ENCODE measurements around the gene EPB41L4A. TPM values are rescaled to one million over a fixed set of nuclear protein-coding genes. Genes with fewer than 3 reads are reported as not detected.
A peak's percentile ranks its signal among the peaks of the same experiment; 100 is the strongest.
"Not testable (repeated sequence)": the region's sequence is repeated elsewhere in the genome, so short reads cannot be mapped to it uniquely, and the experiment has no call there.

EPB41L4A gene
- total and polyA plus RNA-seq, 9 donors, result 2.7 to 12.3 (median 7.9) TPM

- no peak for TF ChIP-seq POLR2A (IDR thresholded peaks at IDR 0.05)
- no peak for TF ChIP-seq EP300 (IDR thresholded peaks at IDR 0.05)
- no peak for TF ChIP-seq CTCF (IDR thresholded peaks at IDR 0.05)
- Histone ChIP-seq H3K27me3 (no peaks in the 10 kb centered on the region), H3K9me3 (no peaks in the 10 kb centered on the region), H3K4me3 (no peak overlapping the region), H3K4me1 (ENCODE audit: insufficient read depth) (peaks cover 1% of the 10 kb centered on the region), H3K27ac (no peak overlapping the region), H3K36me3 (no peaks in the 10 kb centered on the region)
- 88 to 93% (median 90%) methylated on average over 4 of the region's 4 CpGs for WGBS, 3 donors
- intact Hi-C loops (cut with DNase I), result loop anchor here in 1 of 4 donors (2.0 kb wide), 1 partner anchor 63 kb away; no protein-coding TSS in a partner anchor
- peak in 1 of 5 donors; percentile 19 for DNase-seq
These were observed 51.7 kb downstream of the EPB41L4A start for GRCh38 chr5:112367400-112367799.

GRCh38 chr5:112366987-112367386 lies 52.1 kb downstream of the EPB41L4A start:
- Histone ChIP-seq H3K4me1 (ENCODE audit: insufficient read depth) (peaks cover 1% of the 10 kb centered on the region), H3K27me3 (no peaks in the 10 kb centered on the region), H3K4me3 (no peak overlapping the region), H3K27ac (no peak overlapping the region), H3K36me3 (no peaks in the 10 kb centered on the region), H3K9me3 (no peaks in the 10 kb centered on the region)
- DNase-seq, result no peak
- intact Hi-C loops (cut with DNase I), result loop anchor here in 1 of 4 donors (2.0 kb wide), 1 partner anchor 62 kb away; no protein-coding TSS in a partner anchor
- no peak for TF ChIP-seq CTCF (IDR thresholded peaks at IDR 0.05)
- TF ChIP-seq POLR2A (IDR thresholded peaks at IDR 0.05), result no peak
- no peak for TF ChIP-seq EP300 (IDR thresholded peaks at IDR 0.05)
- WGBS, 3 donors, result 35 to 48% (median 47%) methylated on average over 2 of the region's 2 CpGs

GRCh38 chr5:112360740-112361139 lies 58.3 kb downstream of the EPB41L4A start:
- WGBS, 3 donors, result 83 to 84% (median 83%) methylated on average over 26 of the region's 26 CpGs
- H3K4me3 ChIP-seq; intact Hi-C loops (cut with DNase I); H3K27ac ChIP-seq; H3K9me3 ChIP-seq; H3K4me1 ChIP-seq (ENCODE audit: insufficient read depth); H3K36me3 ChIP-seq; H3K27me3 ChIP-seq: not testable (repeated sequence)
- DNase-seq, result peak in 1 of 5 donors; percentile 6

- intact Hi-C loops (cut with DNase I), result no loop called here
- DNase-seq, result no peak
- 94 to 97% (median 95%) methylated on average over 3 of the region's 3 CpGs for WGBS, 3 donors
- no peaks in the 10 kb centered on the region for H3K36me3 ChIP-seq
- H3K27me3 ChIP-seq, result no peaks in the 10 kb centered on the region
- TF ChIP-seq CTCF (IDR thresholded peaks at IDR 0.05), result no peak
- no peak for TF ChIP-seq POLR2A (IDR thresholded peaks at IDR 0.05)
- no peak for TF ChIP-seq EP300 (IDR thresholded peaks at IDR 0.05)
- no peaks in the 10 kb centered on the region for H3K4me1 ChIP-seq (ENCODE audit: insufficient read depth)
- H3K4me3 ChIP-seq, result no peak overlapping the region
- H3K27ac ChIP-seq, result no peak overlapping the region
- H3K9me3 ChIP-seq, result no peaks in the 10 kb centered on the region
These were observed 62.7 kb downstream of the EPB41L4A start for GRCh38 chr5:112356178-112356956.

GRCh38 chr5:112355058-112355685 lies 63.9 kb downstream of the EPB41L4A start:
- Histone ChIP-seq H3K27ac (no peak overlapping the region), H3K4me3 (no peak overlapping the region), H3K9me3 (no peaks in the 10 kb centered on the region), H3K4me1 (ENCODE audit: insufficient read depth) (no peaks in the 10 kb centered on the region), H3K27me3 (no peaks in the 10 kb centered on the region), H3K36me3 (no peaks in the 10 kb centered on the region)
- intact Hi-C loops (cut with DNase I), result no loop called here
- 76 to 82% (median 78%) methylated on average over 5 of the region's 5 CpGs for WGBS, 3 donors
- no peak for DNase-seq
- TF ChIP-seq CTCF (IDR thresholded peaks at IDR 0.05) (no peak), EP300 (IDR thresholded peaks at IDR 0.05) (no peak), POLR2A (IDR thresholded peaks at IDR 0.05) (no peak)

Measured in ovary (tissue), 9 donors.